ENCODE results near the gene PBX3. TPM values are rescaled to one million over a fixed set of nuclear protein-coding genes. Genes with fewer than 3 reads are reported as not detected.

Gene PBX3
- total and polyA plus RNA-seq, 8 donors = 8.9 to 36.8 (median 21.5) TPM

DNA sequence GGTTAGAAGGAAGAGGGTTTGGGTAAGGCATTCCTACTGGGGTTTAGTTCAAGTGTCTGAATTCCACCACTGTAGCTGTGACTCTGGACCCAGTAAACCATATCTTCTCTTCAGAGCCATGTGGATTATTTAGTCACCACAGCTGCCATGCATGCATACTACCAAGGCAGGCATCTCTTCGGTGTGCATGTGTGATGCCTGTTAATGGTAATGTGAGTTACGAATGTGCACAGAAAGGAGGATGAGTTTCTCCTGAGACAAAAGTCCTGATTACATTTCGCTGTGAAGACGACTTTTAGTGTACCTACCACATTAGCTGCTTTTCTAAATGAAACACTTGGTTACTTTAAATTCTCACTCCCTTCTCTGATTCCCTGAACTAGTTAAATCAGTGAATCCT, 9.3 kb downstream of the PBX3 start:
- no peak for DNase-seq

DNA sequence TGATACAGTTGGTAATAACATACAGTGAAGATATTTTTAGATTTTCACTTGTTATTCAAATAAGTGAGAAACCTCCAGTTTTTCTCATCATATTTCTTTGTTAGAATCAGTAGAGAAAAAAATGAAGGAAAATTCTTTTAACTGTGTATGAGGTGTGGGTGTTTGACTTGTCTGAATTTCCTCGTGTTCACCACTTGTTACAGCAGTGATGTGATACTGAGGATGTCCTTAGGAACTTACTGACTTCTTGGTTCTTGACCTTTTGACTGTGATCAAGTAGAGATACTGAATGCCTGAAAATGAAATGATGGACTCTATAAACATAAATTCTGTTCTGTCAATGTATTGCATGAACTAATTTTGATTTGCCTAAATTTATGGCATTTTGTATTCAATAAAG, 10.7 kb downstream of the PBX3 start:
- Histone ChIP-seq H3K9me3 (no peaks in the 10 kb centered on the region), H3K4me1 (peaks cover 0 to 19% (median 0%) of the 10 kb centered on the region in 3 donors), H3K4me3 (no peak overlapping the region), H3K36me3 (no peaks in the 10 kb centered on the region), H3K27me3 (no peaks in the 10 kb centered on the region), H3K27ac (peak overlapping the region in 1 of 4 donors; percentile 12)
- no peak for DNase-seq
- 55 to 67% methylated on average over 1 of the region's 1 CpG for WGBS, 2 donors
- ATAC-seq = no peak
- FAIRE-seq = no peak
- intact Hi-C loops (cut with DNase I) = no loop called here
- TF ChIP-seq, protein P1, sequence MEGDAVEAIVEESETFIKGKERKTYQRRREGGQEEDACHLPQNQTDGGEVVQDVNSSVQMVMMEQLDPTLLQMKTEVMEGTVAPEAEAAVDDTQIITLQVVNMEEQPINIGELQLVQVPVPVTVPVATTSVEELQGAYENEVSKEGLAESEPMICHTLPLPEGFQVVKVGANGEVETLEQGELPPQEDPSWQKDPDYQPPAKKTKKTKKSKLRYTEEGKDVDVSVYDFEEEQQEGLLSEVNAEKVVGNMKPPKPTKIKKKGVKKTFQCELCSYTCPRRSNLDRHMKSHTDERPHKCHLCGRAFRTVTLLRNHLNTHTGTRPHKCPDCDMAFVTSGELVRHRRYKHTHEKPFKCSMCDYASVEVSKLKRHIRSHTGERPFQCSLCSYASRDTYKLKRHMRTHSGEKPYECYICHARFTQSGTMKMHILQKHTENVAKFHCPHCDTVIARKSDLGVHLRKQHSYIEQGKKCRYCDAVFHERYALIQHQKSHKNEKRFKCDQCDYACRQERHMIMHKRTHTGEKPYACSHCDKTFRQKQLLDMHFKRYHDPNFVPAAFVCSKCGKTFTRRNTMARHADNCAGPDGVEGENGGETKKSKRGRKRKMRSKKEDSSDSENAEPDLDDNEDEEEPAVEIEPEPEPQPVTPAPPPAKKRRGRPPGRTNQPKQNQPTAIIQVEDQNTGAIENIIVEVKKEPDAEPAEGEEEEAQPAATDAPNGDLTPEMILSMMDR (IDR thresholded peaks at IDR 0.05) = no peak

More for the DNA sequence above, 9.3 kb downstream of the PBX3 start:
- intact Hi-C loops (cut with DNase I) = no loop called here
- H3K27me3 ChIP-seq = no peaks in the 10 kb centered on the region
- no peak overlapping the region for H3K4me3 ChIP-seq
- H3K4me1 ChIP-seq = peaks cover 0 to 13% (median 0%) of the 10 kb centered on the region in 3 donors
- H3K36me3 ChIP-seq = no peaks in the 10 kb centered on the region
- ATAC-seq (no peak), FAIRE-seq (no peak)
- H3K27ac ChIP-seq = no peak overlapping the region
- WGBS, 2 donors = 84 to 92% methylated on average over 4 of the region's 4 CpGs
- no peaks in the 10 kb centered on the region for H3K9me3 ChIP-seq
- TF ChIP-seq, protein P1 (IDR thresholded peaks at IDR 0.05) = no peak

DNA sequence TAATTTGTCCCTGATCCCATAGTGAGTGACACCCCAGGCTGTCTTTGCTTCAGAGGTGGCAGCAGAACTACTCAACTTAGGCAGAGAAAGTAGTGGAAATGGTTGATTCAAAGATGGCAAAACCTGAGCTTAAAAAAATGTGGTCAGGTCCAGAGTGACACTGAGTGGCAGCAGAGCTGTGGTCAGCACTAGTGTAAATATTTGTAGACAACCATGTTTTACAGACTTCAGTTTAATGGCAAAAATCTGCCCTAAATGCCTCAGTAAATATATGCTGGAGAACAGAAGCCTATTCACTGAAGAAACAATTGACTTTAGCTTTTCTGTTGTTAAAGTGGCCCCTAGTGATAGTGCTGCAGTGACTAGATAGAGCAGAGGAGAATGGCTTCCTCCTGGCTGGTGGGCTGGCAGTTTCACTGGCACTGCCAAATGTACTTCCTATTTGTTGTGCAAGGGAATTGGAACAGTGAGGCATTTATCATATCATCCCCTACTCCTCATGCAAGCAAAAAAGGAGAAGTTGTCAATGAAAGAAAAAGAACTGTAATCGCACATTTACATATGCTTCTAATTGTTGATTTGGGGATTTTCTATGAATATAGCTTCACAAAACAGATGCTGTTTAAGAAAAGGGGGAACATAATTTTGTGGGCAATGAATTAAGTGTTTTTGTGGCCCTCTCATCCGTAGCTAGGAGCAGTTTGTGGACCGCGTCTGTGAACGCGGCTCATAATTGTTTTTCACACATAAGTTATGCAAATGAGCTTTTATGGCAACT, 12.0 kb downstream of the PBX3 start:
- TF ChIP-seq, protein P1 (IDR thresholded peaks at IDR 0.05) = no peak
- no peaks in the 10 kb centered on the region for H3K36me3 ChIP-seq
- peak overlapping the region in 2 of 4 donors; percentile 45 to 51 for H3K27ac ChIP-seq
- DNase-seq (no peak), FAIRE-seq (no peak), ATAC-seq (peak in 3 of 4 donors; percentile 68 to 81 (median 76))
- intact Hi-C loops (cut with DNase I) = no loop called here
- H3K9me3 ChIP-seq = no peaks in the 10 kb centered on the region
- peaks cover 0 to 19% (median 0%) of the 10 kb centered on the region in 3 donors for H3K4me1 ChIP-seq
- WGBS, 2 donors = 66 to 70% methylated on average over 6 of the region's 6 CpGs
- H3K4me3 ChIP-seq = peak overlapping the region in 1 of 4 donors; percentile 18
- no peaks in the 10 kb centered on the region for H3K27me3 ChIP-seq

DNA sequence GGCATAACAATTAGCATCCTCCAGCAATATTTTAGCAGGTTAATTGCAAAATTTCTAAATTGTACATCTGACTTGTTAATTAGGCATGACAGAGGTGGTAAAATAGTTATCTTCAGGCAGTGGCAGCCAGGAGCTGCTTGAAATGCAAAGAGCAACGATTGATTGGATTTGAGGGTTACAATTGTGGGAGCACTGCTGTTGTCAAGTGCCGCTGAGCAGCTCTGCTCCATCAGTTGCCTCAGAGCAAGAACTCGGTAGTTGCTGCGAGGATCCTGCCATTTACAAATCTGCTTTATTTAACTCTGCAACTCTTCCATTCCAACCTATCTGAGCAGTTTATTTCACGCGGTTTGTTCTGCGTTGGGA, 12.6 kb downstream of the PBX3 start:
- ATAC-seq (peak in 3 of 4 donors; percentile 44 to 63 (median 55)), DNase-seq (no peak), FAIRE-seq (no peak)
- H3K27ac ChIP-seq = peak overlapping the region in 2 of 4 donors; percentile 8 to 45
- no peaks in the 10 kb centered on the region for H3K9me3 ChIP-seq
- peaks cover 0 to 19% (median 0%) of the 10 kb centered on the region in 3 donors for H3K4me1 ChIP-seq
- H3K4me3 ChIP-seq = peak overlapping the region in 1 of 4 donors; percentile 18
- H3K27me3 ChIP-seq = no peaks in the 10 kb centered on the region
- intact Hi-C loops (cut with DNase I) = no loop called here
- WGBS, 2 donors = 41 to 43% methylated on average over 7 of the region's 7 CpGs
- TF ChIP-seq, protein P1 (IDR thresholded peaks at IDR 0.05) = no peak
- no peaks in the 10 kb centered on the region for H3K36me3 ChIP-seq

DNA sequence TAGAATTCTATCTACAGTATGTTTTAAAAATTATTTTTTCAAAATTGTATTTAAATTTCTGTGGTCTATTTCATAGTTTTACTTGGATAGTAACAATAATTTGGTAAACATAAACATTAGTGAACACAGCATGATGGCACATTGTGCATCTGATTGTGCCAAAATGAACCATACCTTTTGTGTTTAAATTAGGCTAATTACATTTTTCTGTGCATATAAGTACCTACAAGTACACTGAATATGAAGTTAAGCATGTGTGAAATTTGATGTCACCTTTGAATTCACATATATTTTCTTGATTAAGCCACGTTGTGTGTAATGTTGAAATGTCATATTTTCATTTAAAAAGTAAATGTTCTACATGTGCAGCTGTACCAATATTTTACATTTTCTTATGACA, 13.4 kb downstream of the PBX3 start:
- WGBS, 2 donors = 70 to 72% methylated on average over 1 of the region's 1 CpG
- FAIRE-seq = no peak
- DNase-seq = no peak
- Histone ChIP-seq H3K9me3 (no peaks in the 10 kb centered on the region), H3K4me3 (no peak overlapping the region), H3K27me3 (no peaks in the 10 kb centered on the region), H3K27ac (peak overlapping the region in 1 of 4 donors; percentile 8), H3K36me3 (no peaks in the 10 kb centered on the region), H3K4me1 (peaks cover 0 to 19% (median 0%) of the 10 kb centered on the region in 3 donors)
- TF ChIP-seq, protein P1 (IDR thresholded peaks at IDR 0.05) = no peak
- intact Hi-C loops (cut with DNase I) = no loop called here
- ATAC-seq = no peak

Measured in pancreas (tissue), 10 donors.